ENCODE results near the gene LRRN1.

- TF ChIP-seq MXI1 (conservative IDR thresholded peaks at IDR 0.05; ENCODE audit: poor library complexity, severe bottlenecking) = no peak
- TF ChIP-seq EZH2 (IDR thresholded peaks at IDR 0.05; ENCODE audit: borderline replicate concordance, insufficient read depth, low read length, poor library complexity, severe bottlenecking) = no peak
- no peak for TF ChIP-seq CTCF (IDR thresholded peaks at IDR 0.05; ENCODE audit: poor library complexity, severe bottlenecking)
- TF ChIP-seq EP300 (conservative IDR thresholded peaks at IDR 0.05; ENCODE audit: poor library complexity, severe bottlenecking) = no peak
Measured at GRCh38 chr3:3826521-3826920, 27.3 kb downstream of the LRRN1 start.

Data from neural cell (in vitro differentiated cells).